Measurements from ENCODE around the gene CCDC181. TPM values are rescaled to one million over a fixed set of nuclear protein-coding genes. Genes with fewer than 3 reads are reported as not detected.

CCDC181 gene
- total RNA-seq, 1 experiment from 2014 or later = 2.9 TPM

GRCh38 chr1:169421309-169421708 lies 6.0 kb downstream of the CCDC181 start:
- Histone ChIP-seq H3K79me1 (ENCODE audit: insufficient read depth, low read depth, low read length, poor library complexity, severe bottlenecking) (no peaks in the 10 kb centered on the region), H3K27ac (ENCODE audit: insufficient read length, low read depth, low read length) (no peak overlapping the region), H2AK5ac (ENCODE audit: insufficient read length, low read length) (no peak overlapping the region), H3K14ac (ENCODE audit: insufficient read depth, low read length) (no peak overlapping the region), H4K8ac (replicated peaks; ENCODE audit: insufficient read length, low read depth, low read length) (no peak overlapping the region), H3K4me1 (ENCODE audit: insufficient read depth, low read length) (no peaks in the 10 kb centered on the region), H3K18ac (ENCODE audit: insufficient read length, low read depth, low read length) (no peak overlapping the region), H4K91ac (ENCODE audit: insufficient read length, low read depth, low read length) (no peak overlapping the region), H2BK12ac (ENCODE audit: insufficient read length, low read depth, low read length) (no peak overlapping the region), H4K20me1 (ENCODE audit: control insufficient read depth, insufficient read depth, insufficient read length) (no peaks in the 10 kb centered on the region), H3K4me2 (ENCODE audit: insufficient read depth, insufficient read length, low read length) (no peak overlapping the region), H3T11ph (ENCODE audit: low read length) (no peak overlapping the region), H3K27me3 (ENCODE audit: insufficient read depth, low read length) (no peaks in the 10 kb centered on the region), H3K79me2 (ENCODE audit: insufficient read depth, low read length) (no peaks in the 10 kb centered on the region), H2BK5ac (ENCODE audit: insufficient read length, low read length) (no peak overlapping the region), H2BK20ac (ENCODE audit: low read depth, low read length, poor library complexity, severe bottlenecking) (no peak overlapping the region), H2AFZ (ENCODE audit: low read length) (no peak overlapping the region), H2BK120ac (ENCODE audit: low read depth, low read length, poor library complexity, severe bottlenecking) (no peak overlapping the region), H3K23ac (ENCODE audit: insufficient read length, low read depth, low read length) (no peak overlapping the region), H3K9me3 (ENCODE audit: control insufficient read depth, low read depth, low read length) (no peaks in the 10 kb centered on the region), H3K23me2 (ENCODE audit: insufficient read length, low read depth, low read length, poor library complexity, severe bottlenecking) (no peaks in the 10 kb centered on the region), H4K5ac (ENCODE audit: insufficient read length, low read depth, low read length) (no peak overlapping the region), H3K56ac (ENCODE audit: insufficient read length, low read depth, low read length) (no peak overlapping the region), H3K4ac (ENCODE audit: low read depth, low read length) (no peak overlapping the region), H2BK15ac (ENCODE audit: low read depth, low read length) (no peak overlapping the region), H3K9ac (ENCODE audit: extremely low read depth, insufficient read length, low read length) (no peak overlapping the region)
- peaks cover 4% of the 10 kb centered on the region in 2 experiments; a peak in 3 of 4 replicates for H3K4me1 Mint-ChIP-seq
- TF ChIP-seq CTCF (conservative IDR thresholded peaks at IDR 0.05) = no peak
- no peak overlapping the region for H3K27ac Mint-ChIP-seq
- H3K9me3 Mint-ChIP-seq = no peaks in the 10 kb centered on the region
- H3K4me3 Mint-ChIP-seq = no peak overlapping the region
- DNase-seq = no peak
- no peaks in the 10 kb centered on the region for H3K27me3 Mint-ChIP-seq (ENCODE audit: low read depth)
- no peaks in the 10 kb centered on the region for H3K36me3 Mint-ChIP-seq (ENCODE audit: insufficient read depth in 1 of 3, low read depth in 3 of 3)
- no CpG with 5 or more reads among the region's 5 CpGs for WGBS (ENCODE audit: extremely low coverage, insufficient read length, low lambda C conversion rate)

Measured in H9 (cell line).